A549 (cell line): ENCODE results near the gene TENM3. TPM values are rescaled to one million over a fixed set of nuclear protein-coding genes. Genes with fewer than 3 reads are reported as not detected.

Experiments used
- ATAC-seq, 2 experiments: fragments of 200-7000 bp in 1 of 2; fragments of >200 bp in 1 of 2; cut with Nextera tagmentation in 1 of 2; cut with Tn5 transposase in 1 of 2; 3 replicates each; pipeline versions ENCODE4 v1.8.0 to v1.9.1; 2018 to 2020; ENCODE audit warnings: mild to moderate bottlenecking in 1 of 2, moderate library complexity in 1 of 2
- CTCF ChIA-PET: fragments of 300-600 bp; sonication (Branson Sonifier 250); formaldehyde crosslinking; extraction: SDS; loops from one replicate; lab custom pipeline; 2021; ENCODE audit warnings: antibody characterized with exemption, inconsistent platforms; lab: Yijun Ruan, JAX
- POLR2A ChIA-PET: fragments of 350-600 bp; formaldehyde crosslinking; extraction: SDS; loops from one replicate; lab custom pipeline; 2021; ENCODE audit warnings: antibody characterized with exemption, inconsistent platforms; lab: Yijun Ruan, JAX
- DNase-seq, 2 experiments: peaks; one replicate each; pipeline versions ENCODE4 v3.0.0 to v3.0.0-alpha.2; 2011 to 2016; ENCODE audit warnings: low read depth in 1 of 2, low spot score in 1 of 2
- FAIRE-seq: peaks from 2 replicates; lab custom pipeline; 2011; peaks lifted over from hg19 to GRCh38; lab: Jason Lieb, UNC
- H3K27ac ChIP-seq, 2 experiments: fragments of >200 bp; sonication (Bioruptor Twin); formaldehyde crosslinking; 3 replicates each; pipeline ENCODE4 v1.5.1; 2016 to 2017
- H3K4me1 ChIP-seq: fragments of >200 bp; sonication (Bioruptor Twin); formaldehyde crosslinking; 3 replicates; pipeline ENCODE4 v1.6.1; 2016
- H3K4me2 ChIP-seq: fragments of >200 bp; sonication (Bioruptor Twin); formaldehyde crosslinking; 3 replicates; pipeline ENCODE4 v1.6.1; 2016
- H3K4me3 ChIP-seq: fragments of >200 bp; sonication (Bioruptor Twin); formaldehyde crosslinking; 3 replicates; pipeline ENCODE4 v1.5.1; 2016
- H3K9me3 ChIP-seq: fragments of >200 bp; sonication (Bioruptor Twin); formaldehyde crosslinking; 3 replicates; pipeline ENCODE4 v1.6.1; 2016
- CHD4 ChIP-seq: fragments of 200-600 bp; sonication (generic); IDR thresholded peaks from 2 replicates; pipeline ENCODE4 v1.6.1; 2016; ENCODE audit warnings: antibody characterized with exemption, mild to moderate bottlenecking, borderline replicate concordance
- EHF ChIP-seq: fragments of 250-450 bp; sonication (Bioruptor Pico); IDR thresholded peaks from 2 replicates; pipeline ENCODE4 v1.5.0; 2020; ENCODE audit warnings: mild to moderate bottlenecking
- EP300 ChIP-seq, 2 experiments: fragments of >200 bp; sonication (Bioruptor Twin); formaldehyde crosslinking; IDR thresholded peaks; 2 replicates in 1 of 2; 3 replicates in 1 of 2; pipeline ENCODE4 v1.6.1; 2016 to 2017
- ESRRA ChIP-seq: fragments of 150-350 bp; IDR thresholded peaks from 2 replicates; pipeline ENCODE4 v1.6.1; 2014; ENCODE audit warnings: mild to moderate bottlenecking, low read length, borderline replicate concordance
- FOSL2 ChIP-seq, 2 experiments: fragments of 450-650 bp in 1 of 2; fragments of >200 bp in 1 of 2; sonication (Bioruptor Twin) in 1 of 2; formaldehyde crosslinking; IDR thresholded peaks; 2 replicates each; pipeline versions ENCODE4 v1.5.0 to v1.6.1; 2016 to 2020; ENCODE audit warnings: mild to moderate bottlenecking in 1 of 2, moderate library complexity in 1 of 2
- FOXS1 ChIP-seq: fragments of 250-450 bp; sonication (Bioruptor Pico); IDR thresholded peaks from 2 replicates; pipeline ENCODE4 v1.5.0; 2020; ENCODE audit warnings: mild to moderate bottlenecking, moderate library complexity
- JUNB ChIP-seq: fragments of >200 bp; sonication (Bioruptor Twin); formaldehyde crosslinking; IDR thresholded peaks from 2 replicates; pipeline ENCODE4 v1.6.1; 2016
- KDM1A ChIP-seq: fragments of 200-600 bp; sonication (generic); IDR thresholded peaks from 2 replicates; pipeline ENCODE4 v1.6.1; 2016; ENCODE audit warnings: low read depth, mild to moderate bottlenecking
- MAZ ChIP-seq: fragments of 150-350 bp; IDR thresholded peaks from 2 replicates; pipeline ENCODE4 v1.6.1; 2014; ENCODE audit warnings: antibody characterized with exemption, low read depth, low read length, borderline replicate concordance
- MYC ChIP-seq: IDR thresholded peaks from 2 replicates; pipeline ENCODE4 v1.6.1; 2012; ENCODE audit warnings: mild to moderate bottlenecking, inconsistent platforms, low read length, improper control_type of control experiment, borderline replicate concordance
- POLR2A ChIP-seq: IDR thresholded peaks from 2 replicates; pipeline ENCODE4 v1.6.1; 2012; ENCODE audit warnings: mild to moderate bottlenecking, low read length
- RAD21 ChIP-seq, 2 experiments: fragments of >200 bp in 1 of 2; sonication (Bioruptor Twin) in 1 of 2; formaldehyde crosslinking in 1 of 2; IDR thresholded peaks in 1 of 2; conservative IDR thresholded peaks in 1 of 2; 2 replicates in 1 of 2; 3 replicates in 1 of 2; pipeline ENCODE4 v1.6.1; 2012 to 2018; ENCODE audit warnings: inconsistent platforms in 1 of 2
- RARB ChIP-seq: fragments of 250-450 bp; sonication (Bioruptor Pico); IDR thresholded peaks from 2 replicates; pipeline ENCODE4 v1.8.0; 2021; ENCODE audit warnings: mild to moderate bottlenecking, moderate library complexity
- RCOR1 ChIP-seq: fragments of 150-350 bp; IDR thresholded peaks from 2 replicates; pipeline ENCODE4 v1.6.1; 2014; ENCODE audit warnings: antibody characterized with exemption, low read length, low read depth
- RNF2 ChIP-seq: fragments of 200-600 bp; sonication (generic); IDR thresholded peaks from 2 replicates; pipeline ENCODE4 v1.6.1; 2016; ENCODE audit warnings: low read depth, mild to moderate bottlenecking, antibody characterized with exemption, moderate library complexity, borderline replicate concordance
- SREBF2 ChIP-seq: fragments of 450-650 bp; IDR thresholded peaks from 2 replicates; pipeline ENCODE4 v1.6.1; 2014; ENCODE audit warnings: mild to moderate bottlenecking, moderate library complexity
- TFCP2L1 ChIP-seq: fragments of 250-450 bp; sonication (Bioruptor Pico); IDR thresholded peaks from 2 replicates; pipeline ENCODE4 v1.5.0; 2021; ENCODE audit warnings: mild to moderate bottlenecking
- ZFP36 ChIP-seq: fragments of 450-650 bp; IDR thresholded peaks from 2 replicates; pipeline ENCODE4 v1.6.1; 2014; ENCODE audit warnings: borderline replicate concordance; ENCODE audit not compliant: partially characterized antibody
- ZNF302 ChIP-seq: fragments of 250-450 bp; sonication (Bioruptor Pico); IDR thresholded peaks from 2 replicates; pipeline ENCODE4 v1.9.0; 2021; ENCODE audit warnings: inconsistent platforms, mild to moderate bottlenecking, moderate library complexity
- WGBS: methylation state at CpG from one replicate; pipeline ENCODE4 v1.1.6; 2017; ENCODE audit errors: missing lambda C conversion rate; 5-methylcytosine and 5-hydroxymethylcytosine counted together
- polyA plus RNA-seq, 4 experiments: library from polyadenylated mRNA; depleted of rRNA in 3 of 4; stranded (reverse); fragments of >200 nt; fragmentation: RNase III in 1 of 4; extraction: RNeasy Plus Mini Kit Qiagen cat#74134 plus additional on column Dnase treatment in 1 of 4; gene quantifications; 2 replicates in 3 of 4; 3 replicates in 1 of 4; pipeline ENCODE4 v1.2.3, GENCODE V29; 2011 to 2017
- TF ChIP-seq, protein P1 (sequence below): fragments of 250-450 bp; sonication (Bioruptor Pico); IDR thresholded peaks from 2 replicates; pipeline ENCODE4 v1.5.0; 2020; ENCODE audit warnings: low read depth, mild to moderate bottlenecking, moderate library complexity
- TF ChIP-seq, protein P2 (sequence below): fragments of >200 bp; sonication (Bioruptor Twin); formaldehyde crosslinking; IDR thresholded peaks from 3 replicates; pipeline ENCODE4 v1.5.1; 2016

TENM3 gene
- polyA plus RNA-seq, 2 of the 4 experiments (the other 2 are of a cell fraction) = 2.4 to 7.3 TPM

- TF ChIP-seq EP300 (IDR thresholded peaks at IDR 0.05) (no peak), MAZ (no peak), SREBF2 (no peak), JUNB (no peak)
Observed at GRCh38 chr4:182729516-182729915, 486.3 kb downstream of the TENM3 start (continued).

DNA sequence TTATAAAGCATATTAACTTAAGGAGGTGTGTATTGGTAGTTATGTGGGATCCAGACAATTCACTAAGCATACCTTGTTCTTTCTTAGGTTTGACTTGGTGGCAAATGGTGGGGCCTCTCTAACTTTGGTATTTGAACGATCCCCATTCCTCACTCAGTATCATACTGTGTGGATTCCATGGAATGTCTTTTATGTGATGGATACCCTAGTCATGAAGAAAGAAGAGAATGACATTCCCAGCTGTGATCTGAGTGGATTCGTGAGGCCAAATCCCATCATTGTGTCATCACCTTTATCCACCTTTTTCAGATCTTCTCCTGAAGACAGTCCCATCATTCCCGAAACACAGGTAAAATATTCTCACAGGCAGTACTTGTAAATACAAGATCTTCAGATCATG, 487.6 kb downstream of the TENM3 start:
- H3K4me1 ChIP-seq = no peaks in the 10 kb centered on the region
- no peak for DNase-seq
- POLR2A ChIA-PET = no interaction called here
- CTCF ChIA-PET = no interaction called here
- FAIRE-seq = no peak
- H3K9me3 ChIP-seq = no peaks in the 10 kb centered on the region
- H3K4me2 ChIP-seq = no peak overlapping the region
- TF ChIP-seq RNF2 = no peak
- no peak for TF ChIP-seq RCOR1
- no peak for TF ChIP-seq JUNB
- no peak for TF ChIP-seq KDM1A
- no peak for TF ChIP-seq MYC
- no peak for TF ChIP-seq FOXS1 (CRISPR knock-in tag)
- TF ChIP-seq RAD21 (conservative IDR thresholded peaks at IDR 0.05 in 1 of 2, IDR thresholded peaks at IDR 0.05 in 1 of 2) = no peak
- no peak for TF ChIP-seq POLR2A
- no peak for TF ChIP-seq ZNF302 (CRISPR knock-in tag)
- TF ChIP-seq, all 56 proteins: peak for 0
- no peak for ATAC-seq
- no peak overlapping the region for H3K4me3 ChIP-seq
- 5% methylated on average over 3 of the region's 3 CpGs for WGBS
- H3K27ac ChIP-seq = no peak overlapping the region

- Histone ChIP-seq H3K4me1 (no peaks in the 10 kb centered on the region), H3K4me3 (no peak overlapping the region), H3K27ac (no peak overlapping the region), H3K9me3 (no peaks in the 10 kb centered on the region), H3K4me2 (no peak overlapping the region)
- WGBS = 60% methylated on average over 2 of the region's 2 CpGs
- POLR2A ChIA-PET = no interaction called here
- no peak for DNase-seq
- FAIRE-seq = no peak
- TF ChIP-seq EP300 (IDR thresholded peaks at IDR 0.05) = no peak
- TF ChIP-seq, protein P1, sequence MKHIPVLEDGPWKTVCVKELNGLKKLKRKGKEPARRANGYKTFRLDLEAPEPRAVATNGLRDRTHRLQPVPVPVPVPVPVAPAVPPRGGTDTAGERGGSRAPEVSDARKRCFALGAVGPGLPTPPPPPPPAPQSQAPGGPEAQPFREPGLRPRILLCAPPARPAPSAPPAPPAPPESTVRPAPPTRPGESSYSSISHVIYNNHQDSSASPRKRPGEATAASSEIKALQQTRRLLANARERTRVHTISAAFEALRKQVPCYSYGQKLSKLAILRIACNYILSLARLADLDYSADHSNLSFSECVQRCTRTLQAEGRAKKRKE (CRISPR knock-in tag) = no peak
- TF ChIP-seq FOXS1 (CRISPR knock-in tag) = no peak
- TF ChIP-seq RCOR1 = no peak
- no peak for TF ChIP-seq MAZ
- TF ChIP-seq POLR2A = no peak
- TF ChIP-seq, protein P2, sequence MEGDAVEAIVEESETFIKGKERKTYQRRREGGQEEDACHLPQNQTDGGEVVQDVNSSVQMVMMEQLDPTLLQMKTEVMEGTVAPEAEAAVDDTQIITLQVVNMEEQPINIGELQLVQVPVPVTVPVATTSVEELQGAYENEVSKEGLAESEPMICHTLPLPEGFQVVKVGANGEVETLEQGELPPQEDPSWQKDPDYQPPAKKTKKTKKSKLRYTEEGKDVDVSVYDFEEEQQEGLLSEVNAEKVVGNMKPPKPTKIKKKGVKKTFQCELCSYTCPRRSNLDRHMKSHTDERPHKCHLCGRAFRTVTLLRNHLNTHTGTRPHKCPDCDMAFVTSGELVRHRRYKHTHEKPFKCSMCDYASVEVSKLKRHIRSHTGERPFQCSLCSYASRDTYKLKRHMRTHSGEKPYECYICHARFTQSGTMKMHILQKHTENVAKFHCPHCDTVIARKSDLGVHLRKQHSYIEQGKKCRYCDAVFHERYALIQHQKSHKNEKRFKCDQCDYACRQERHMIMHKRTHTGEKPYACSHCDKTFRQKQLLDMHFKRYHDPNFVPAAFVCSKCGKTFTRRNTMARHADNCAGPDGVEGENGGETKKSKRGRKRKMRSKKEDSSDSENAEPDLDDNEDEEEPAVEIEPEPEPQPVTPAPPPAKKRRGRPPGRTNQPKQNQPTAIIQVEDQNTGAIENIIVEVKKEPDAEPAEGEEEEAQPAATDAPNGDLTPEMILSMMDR = no peak
- no peak for TF ChIP-seq TFCP2L1 (CRISPR knock-in tag)
- CTCF ChIA-PET = no interaction called here
- no peak for ATAC-seq
Observed at GRCh38 chr4:182736207-182736606, 493.0 kb downstream of the TENM3 start.

GRCh38 chr4:182738283-182739047, 495.3 kb downstream of the TENM3 start:
- FAIRE-seq (no peak), DNase-seq (no peak), ATAC-seq (no peak)
- ChIA-PET POLR2A (no interaction called here), CTCF (no interaction called here)
- H3K4me1 ChIP-seq = no peaks in the 10 kb centered on the region
- 33% methylated on average over 8 of the region's 8 CpGs for WGBS
- no peak for TF ChIP-seq ZFP36
- no peak for TF ChIP-seq CHD4
- no peak for TF ChIP-seq RARB
- no peak for TF ChIP-seq EP300 (IDR thresholded peaks at IDR 0.05)
- TF ChIP-seq FOSL2 (IDR thresholded peaks at IDR 0.05) = no peak
- TF ChIP-seq FOSL2 (CRISPR knock-in tag; IDR thresholded peaks at IDR 0.05) = no peak
- TF ChIP-seq EHF (CRISPR knock-in tag) = no peak
- TF ChIP-seq ESRRA = no peak
- H3K4me3 ChIP-seq = no peak overlapping the region
- no peak overlapping the region for H3K4me2 ChIP-seq
- no peaks in the 10 kb centered on the region for H3K9me3 ChIP-seq
- no peak overlapping the region for H3K27ac ChIP-seq
